Hematopoietic multipotent progenitor cell treated with erythropoietin and hydrocortisone succinate and interleukin-3 and kit ligand, for 17 days (in vitro differentiated cells): ENCODE measurements around the gene RHEX.
A peak's percentile ranks its signal among the peaks of the same experiment; 100 is the strongest.
"Not testable (repeated sequence)": the region's sequence is repeated elsewhere in the genome, so short reads cannot be mapped to it uniquely, and the experiment has no call there.

Experiments
- DNase-seq: peaks from one replicate; pipeline ENCODE4 v3.0.0-alpha.2; 2015; ENCODE audit warnings: low spot score

Gene RHEX

DNA sequence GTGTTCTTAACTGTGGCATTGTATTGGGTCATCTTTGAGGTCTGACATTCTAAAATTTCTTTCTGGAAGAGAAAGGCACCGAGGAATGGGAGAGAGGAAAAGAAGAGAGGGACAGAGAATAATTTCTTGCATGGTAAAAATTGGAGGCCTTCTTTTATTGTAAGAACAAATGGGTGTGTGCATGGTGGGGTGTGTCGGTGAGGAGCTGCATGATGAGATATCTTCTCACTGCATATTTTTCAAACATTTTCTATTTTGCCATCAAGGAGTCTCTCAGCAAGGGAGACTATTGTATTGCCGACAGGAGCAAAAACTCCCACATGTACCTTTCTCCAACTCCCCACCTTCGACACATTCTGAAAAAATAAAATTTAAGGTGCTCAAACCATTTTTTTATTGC is 22.8 kb upstream of the RHEX start:
- DNase-seq = no peak

DNA sequence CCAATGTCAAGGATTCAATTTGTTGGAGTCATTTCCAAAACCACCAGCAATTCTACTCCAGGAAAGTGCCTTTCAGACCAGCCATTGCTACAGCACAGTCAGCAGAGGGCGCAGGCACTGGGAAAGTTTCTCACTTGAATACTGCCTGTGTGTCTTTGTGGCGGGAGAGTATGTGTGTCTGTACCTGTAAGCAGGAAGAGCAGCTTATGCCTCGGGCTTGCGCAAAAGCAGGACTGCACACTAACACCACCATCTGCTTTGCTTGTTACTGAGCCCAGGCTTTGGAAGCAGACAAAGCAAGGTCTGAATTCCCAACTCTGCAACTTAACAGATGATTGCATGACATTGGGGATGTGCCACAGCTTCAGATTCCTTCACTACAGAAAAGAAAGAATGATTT is 22.3 kb upstream of the RHEX start:
- DNase-seq = peak; percentile 58

- DNase-seq = no peak
Measured at GRCh38 chr1:206032380-206033140, 20.4 kb upstream of the RHEX start.

GRCh38 chr1:206035027-206035426 is 17.9 kb upstream of the RHEX start:
- DNase-seq = no peak

DNA sequence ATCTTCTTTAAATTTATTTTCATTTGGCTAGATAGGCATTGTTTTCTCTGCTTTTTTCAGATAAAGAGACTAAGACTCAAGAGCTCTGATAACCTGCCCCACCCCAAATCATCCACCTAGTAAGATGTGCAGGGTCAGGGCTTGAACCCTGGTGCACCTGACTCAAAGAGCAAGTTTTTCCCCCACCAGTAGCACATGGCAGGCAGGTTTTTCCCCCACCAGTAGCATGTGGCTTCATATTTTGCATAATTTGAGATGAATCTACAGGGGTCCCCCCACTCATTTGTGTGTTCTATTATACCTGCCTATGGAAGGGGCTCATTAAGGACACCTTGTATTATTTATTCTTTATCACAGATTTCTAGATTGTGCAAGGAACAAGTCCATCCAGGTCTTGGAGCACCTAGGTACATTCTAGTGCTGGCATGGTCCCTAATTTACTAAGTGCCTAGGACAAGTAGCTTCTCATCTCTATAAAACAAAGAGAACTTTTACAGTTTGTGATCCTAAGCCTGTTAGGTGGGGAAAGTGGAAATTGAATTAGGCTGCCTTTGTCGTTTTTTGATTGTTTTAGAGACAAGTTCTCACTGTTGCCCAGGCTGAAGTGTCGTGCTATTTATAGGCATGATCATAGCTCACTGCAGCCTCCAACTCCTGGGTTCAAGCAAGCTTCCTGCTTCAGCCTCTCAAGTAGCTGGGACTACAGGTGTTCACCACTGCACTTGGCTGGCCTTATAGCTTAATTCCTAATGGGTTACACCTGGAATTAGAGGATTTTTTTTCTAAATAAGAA is 16.1 kb upstream of the RHEX start:
- DNase-seq = no peak

DNA sequence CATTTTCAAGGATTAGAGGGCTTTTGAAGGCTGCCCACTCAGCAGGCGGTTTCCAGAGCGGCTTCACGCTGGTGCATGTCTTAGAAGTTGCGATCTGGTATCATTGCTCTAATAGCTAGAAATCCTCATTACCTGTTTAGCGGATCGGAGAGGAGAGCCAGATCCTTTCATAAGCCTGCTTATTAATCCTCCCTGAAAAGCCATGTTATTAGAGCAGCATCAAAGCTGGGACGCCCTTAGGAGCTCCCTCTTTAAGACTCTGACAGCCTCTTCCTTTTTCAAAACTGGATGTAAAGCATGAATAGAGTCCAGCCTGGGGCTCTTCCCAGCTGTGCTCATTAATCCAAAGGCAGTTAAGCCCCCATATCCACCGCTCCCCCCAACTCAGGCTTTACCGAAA is 15.4 kb upstream of the RHEX start:
- DNase-seq = no peak

- DNase-seq = no peak
Measured at GRCh38 chr1:206039046-206039973, 13.7 kb upstream of the RHEX start.

DNA sequence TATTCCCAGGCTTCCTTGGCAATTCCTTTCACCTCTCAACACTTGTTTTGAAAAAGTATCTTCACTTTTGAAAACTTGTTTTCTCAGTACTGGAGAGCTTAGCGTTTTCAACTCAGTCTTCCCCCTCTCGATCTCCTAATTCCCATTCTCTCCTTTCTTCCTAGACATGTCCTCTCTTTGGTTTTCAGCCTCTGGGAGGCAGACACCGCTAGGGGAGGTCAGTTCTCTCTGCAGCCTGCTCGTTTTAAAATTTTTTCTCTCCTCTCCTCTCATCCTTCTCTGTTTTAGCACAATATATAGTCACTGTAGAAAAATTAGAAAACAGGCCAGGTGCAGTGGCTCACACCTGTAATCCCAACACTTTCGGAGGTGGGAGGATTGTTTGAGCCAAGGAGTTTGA is 12.6 kb upstream of the RHEX start:
- no peak for DNase-seq

DNA sequence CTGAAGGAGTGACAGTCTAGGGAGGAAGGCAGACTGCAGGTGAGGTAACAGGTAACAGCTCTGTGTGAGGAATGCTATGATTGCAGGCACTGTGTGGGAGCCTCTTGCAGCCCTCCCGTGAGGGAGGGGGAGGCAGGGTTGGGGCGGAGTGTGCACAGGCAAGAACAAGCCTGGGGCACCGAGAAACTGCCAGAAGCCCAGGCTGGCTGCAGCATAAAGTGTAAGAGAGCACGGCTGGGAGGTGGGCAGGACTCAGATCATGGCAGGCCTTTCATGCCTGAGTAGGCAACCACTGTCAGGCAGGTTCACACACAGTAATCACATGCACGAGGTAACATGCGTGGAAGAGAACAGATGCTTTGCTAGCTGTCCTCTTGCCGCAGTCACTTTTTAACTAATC is 11.3 kb upstream of the RHEX start:
- no peak for DNase-seq

DNA sequence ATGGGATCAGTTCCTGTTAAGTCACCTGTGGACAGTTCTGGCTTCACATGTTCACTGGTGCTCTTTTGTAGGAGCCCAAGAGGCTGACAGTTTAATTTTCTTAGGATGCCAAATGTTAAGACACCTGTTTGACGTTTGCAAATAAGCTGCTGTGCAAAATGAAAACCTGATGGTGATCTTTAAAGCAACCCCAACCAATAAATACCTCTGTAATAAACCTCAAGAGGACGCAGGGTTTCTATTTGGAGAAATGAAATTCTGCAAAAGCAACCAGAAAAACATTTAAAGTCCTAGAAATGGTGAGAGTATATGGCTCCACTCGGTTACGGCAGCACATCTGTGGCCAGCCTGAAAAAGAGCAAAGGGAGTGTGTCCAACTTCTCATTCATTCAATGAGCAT is 5.7 kb upstream of the RHEX start:
- DNase-seq = no peak

DNA sequence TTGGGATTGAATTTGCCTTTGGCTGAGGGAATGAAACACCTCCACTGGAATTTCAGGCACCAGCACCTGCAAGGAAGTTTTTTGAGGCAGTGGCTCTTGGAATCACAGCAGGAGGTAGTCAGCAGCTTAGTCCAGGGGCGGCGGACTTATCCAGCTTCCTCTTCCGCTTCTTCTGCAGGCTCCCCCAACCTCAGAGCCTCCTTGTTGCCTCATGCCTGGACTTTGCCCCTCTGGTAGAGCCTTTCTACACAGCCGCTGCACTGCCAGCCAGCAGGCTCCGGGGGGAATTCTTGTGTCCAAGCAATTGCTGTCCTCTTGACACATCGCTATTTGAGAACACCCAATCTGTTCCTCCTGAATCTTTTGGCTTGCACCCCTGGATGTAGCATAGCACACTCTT is 4.4 kb upstream of the RHEX start:
- DNase-seq = no peak

DNA sequence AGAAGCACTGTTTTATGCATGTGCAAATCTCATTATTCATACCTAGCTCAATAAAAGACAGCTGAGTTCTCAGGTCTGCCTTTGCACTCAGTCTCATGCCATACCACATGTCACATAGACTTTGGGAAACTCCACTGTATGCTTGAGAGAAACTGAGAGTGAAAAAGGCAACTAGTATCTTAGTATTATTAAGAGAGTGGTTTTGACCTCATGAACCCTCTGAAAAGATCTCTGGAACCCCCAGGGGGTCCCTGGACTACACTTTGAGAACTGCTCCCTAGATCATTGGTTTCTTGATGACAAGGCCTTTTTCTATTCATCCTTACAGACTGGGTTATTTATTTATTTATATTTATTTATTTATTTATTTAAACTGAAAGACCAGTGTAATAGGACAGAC is 3.7 kb upstream of the RHEX start:
- DNase-seq = no peak

- DNase-seq = no peak
Measured at GRCh38 chr1:206049919-206050600, 2.9 kb upstream of the RHEX start.

DNA sequence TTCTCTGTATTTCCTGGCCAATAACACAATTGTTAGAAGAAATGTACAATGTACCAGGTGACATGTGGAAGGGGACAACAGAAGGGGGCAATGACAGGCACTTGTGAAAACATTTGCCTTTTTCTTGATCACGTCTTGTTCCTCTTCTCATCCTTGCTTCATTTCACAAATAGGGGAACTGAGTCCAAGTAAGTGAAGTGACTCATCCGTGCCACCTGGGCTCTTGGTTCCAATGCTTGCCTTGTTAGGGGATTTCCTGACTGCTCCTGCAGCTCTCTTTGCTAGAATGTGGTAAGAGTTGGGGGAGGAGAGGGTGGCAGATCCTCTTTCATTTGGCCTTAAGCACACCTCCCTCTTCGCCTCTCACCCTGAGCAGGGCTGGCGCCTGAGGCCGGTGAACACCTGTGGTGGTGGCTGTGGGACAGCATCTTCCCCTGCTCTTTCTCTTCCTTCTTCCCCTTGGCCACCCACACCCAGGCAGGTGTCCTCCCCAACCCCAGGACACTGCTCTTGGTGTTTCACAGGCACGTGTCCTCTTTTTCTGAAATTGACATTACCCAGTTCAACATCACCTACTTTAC is 2.2 kb upstream of the RHEX start:
- DNase-seq = no peak

DNA sequence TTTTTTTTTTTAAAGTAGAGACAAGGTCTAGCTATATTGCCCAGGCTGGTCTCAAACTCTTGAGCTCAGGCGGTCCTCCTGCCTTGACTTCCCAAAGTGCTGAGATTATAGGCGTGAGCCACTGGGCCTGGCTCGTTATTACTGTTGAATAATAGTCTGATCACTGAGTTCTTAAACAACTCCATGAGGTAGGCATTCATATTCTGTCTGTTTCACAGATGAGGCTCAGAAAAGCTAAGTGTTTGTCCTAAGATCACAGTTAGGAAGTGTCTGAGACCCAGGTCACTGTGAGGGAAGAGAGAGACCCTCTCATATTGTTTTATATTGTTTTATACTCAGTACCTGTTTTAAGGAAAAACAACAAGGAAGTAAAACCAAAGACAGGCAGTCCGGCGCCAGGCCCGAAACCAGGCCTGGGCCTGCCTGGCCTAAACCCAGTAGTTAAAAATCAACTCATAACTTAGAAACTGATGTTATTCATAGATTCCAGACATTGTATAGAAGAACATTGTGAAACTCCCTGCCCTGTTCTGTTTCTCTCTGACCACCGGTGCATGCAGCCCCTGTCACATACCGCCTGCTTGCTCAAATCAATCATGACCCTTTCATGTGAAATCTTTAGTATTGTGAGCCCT is 625 bp upstream of the RHEX start:
- DNase-seq = not testable (repeated sequence)

DNA sequence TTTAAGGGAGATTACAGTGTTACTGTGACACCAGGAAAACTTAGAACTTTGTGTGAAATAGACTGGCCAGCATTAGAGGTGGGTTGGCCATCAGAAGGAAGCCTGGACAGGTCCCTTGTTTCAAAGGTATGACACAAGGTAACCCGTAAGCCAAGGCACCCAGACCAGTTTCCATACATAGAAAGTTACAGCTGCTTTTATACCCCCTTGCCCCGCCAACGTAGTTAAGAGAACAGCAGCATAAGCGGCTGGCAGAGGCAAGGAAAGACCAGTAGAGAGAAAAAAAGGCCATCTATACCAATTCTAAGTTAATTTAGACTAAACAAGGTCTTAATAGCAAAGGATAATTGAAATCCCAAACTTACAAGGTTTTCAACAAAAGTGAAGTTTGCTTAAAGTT is 643 bp downstream of the RHEX start:
- DNase-seq = not testable (repeated sequence)

GRCh38 chr1:206055069-206055625 is 2.2 kb downstream of the RHEX start:
- DNase-seq = not testable (repeated sequence)

DNA sequence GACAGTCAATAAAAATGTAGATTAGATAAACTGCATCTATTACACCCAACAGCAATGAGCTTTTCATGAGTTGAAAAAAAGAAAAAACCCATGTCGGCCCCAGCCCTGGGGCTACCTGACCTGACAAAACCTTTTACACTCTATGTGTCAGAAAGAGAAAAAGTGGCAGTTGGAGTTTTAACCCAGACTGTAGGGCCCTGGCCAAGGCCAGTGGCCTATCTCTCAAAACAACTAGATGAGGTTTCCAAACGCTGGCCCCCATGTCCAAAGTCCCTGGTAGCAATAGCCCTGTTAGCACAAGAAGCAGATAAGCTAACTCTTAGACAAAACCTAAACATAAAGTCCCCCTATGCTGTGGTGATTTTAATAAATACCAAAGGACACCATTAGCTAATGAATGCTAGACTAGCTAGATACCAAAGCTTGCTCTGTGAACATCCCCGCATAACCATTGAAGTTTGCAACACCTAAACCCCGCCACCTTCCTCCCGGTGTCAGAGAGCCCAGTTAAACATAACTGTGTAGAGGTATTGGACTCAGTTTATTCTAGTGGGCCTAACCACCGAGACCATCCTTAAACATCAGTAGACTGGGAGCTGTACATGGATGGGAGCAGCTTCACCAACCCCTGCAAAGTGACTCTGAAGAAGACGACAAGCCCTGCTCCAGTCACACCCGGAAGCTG is 2.8 kb downstream of the RHEX start:
- DNase-seq = not testable (repeated sequence)

DNA sequence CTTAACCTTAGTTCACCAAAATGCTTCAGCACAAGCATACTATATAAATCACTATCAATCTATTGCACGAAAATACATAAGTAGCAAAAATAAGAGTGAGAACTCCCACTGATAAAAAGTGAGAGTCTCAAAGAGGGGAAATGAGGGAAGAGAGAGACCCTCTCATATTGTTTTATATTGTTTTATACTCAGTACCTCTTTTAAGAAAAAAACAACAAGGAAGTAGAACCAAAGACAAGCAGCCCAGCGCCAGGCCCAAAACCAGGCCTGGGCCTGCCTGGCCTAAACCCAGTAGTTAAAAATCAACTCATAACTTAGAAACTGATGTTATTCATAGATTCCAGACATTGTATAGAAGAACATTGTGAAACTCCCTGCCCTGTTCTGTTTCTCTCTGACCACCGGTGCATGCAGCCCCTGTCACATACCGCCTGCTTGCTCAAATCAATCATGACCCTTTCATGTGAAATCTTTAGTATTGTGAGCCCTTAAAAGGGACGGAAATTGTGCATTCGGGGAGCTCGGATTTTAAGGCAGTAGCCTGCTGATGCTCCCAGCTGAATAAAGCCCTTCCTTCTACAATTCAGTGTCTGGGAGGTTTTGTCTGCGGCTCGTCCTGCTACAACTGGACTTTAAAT is 5.4 kb downstream of the RHEX start:
- DNase-seq = not testable (repeated sequence)

DNA sequence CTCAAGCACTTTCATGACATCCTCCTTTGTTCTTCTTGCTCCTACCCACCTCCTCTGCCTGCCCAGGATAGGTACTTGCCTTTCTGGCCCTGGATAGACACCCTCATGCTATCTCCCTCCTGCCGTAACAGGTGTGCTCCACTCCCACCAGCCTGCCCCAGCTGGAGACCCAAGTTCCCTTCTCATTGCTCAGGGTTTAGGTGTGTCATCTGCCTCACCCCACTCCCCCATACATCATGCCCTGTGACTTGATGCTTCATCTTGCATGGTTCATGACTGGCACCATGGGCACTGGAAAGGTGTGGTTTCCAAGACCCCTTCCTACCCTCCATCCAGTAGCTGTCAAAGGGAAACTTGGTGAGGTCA is 5.9 kb downstream of the RHEX start:
- no peak for DNase-seq
